Measurements from ENCODE around the gene SGSM2.

Gene SGSM2

DNA sequence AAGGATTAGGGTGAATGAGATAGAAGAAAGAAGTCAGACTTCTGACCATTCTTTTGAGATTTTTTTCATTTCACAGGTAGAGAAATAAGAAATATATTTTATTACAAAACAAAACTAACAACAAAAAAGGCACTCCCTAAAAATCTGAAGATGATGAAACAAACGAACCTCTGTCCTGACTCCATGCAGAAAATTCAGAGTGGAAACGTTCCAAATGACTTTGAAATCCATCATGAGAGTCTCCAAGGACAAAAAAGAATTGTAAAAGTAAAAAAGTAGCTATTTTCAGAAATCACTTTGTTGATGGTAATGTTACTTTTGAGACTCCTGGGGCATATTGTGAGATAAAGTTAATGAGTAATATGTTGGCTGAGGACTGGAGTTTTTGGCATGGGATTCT is 89.9 kb downstream of the SGSM2 start:
- no peak for FAIRE-seq

DNA sequence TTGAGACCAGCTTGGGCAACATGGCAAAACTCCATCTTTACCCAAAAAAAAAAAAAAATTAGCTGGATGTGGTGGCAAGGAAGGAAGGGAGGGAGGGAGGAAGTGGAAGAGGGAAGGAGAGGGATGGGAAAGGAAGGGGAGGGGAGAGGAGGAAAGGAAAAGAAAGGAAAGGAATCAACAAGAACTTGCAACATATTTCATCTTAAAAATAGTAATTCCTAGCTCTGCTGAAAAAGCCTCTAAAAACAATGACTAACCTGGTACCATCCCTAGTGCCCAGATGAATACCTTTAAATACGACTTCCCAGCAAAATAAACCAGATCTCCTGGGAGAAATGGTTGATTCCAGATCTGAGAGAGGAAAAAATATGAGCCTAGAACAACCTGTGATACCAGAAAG is 90.6 kb downstream of the SGSM2 start:
- no peak for FAIRE-seq

All from colon (tissue), 2 donors.